ENCODE measurements around the gene ZNF460. TPM values are rescaled to one million over a fixed set of nuclear protein-coding genes. Genes with fewer than 3 reads are reported as not detected.
A peak's percentile ranks its signal among the peaks of the same experiment; 100 is the strongest.

ZNF460 gene
- total and polyA plus RNA-seq, 10 of the 15 experiments (the other 5 are each of a cell fraction or from before 2014, with no cell fraction given), result 0.15 to 43.0 (median 8.7) TPM

DNA sequence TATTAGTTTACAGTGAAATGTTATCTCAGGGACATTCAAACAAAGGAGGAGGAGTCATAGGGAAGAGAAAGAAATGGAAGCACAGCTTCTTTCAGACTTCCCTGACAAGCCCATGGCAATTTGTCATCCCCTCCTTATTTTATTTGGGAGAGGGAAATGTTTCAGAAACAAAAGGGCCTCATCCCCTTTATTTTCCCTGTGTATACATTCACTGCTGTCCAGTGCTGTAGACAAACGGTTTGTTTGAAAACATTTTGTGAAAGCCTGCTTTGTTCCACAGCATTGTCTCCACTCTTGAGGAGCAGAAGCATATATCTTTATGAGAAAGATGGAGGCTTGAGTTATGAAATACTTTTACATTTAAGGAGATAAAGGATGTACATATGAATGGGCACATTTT, 12.3 kb downstream of the ZNF460 start:
- intact Hi-C loops (cut with micrococcal nuclease; ENCODE audit: unreplicated experiment) (no loop called here), in situ Hi-C loops (cut with MboI) (no loop called here)
- Histone ChIP-seq H3K9me3 (replicated peaks; ENCODE audit: control insufficient read depth, insufficient read depth, low read length) (peaks cover 37% of the 10 kb centered on the region), H3K36me3 (ENCODE audit: control insufficient read depth in 2 of 2, insufficient read depth in 2 of 2, low read length in 1 of 2) (peaks cover 29 to 55% of the 10 kb centered on the region in 2 experiments), H3K79me2 (ENCODE audit: control insufficient read depth, insufficient read depth, low read length) (peaks cover 28% of the 10 kb centered on the region), H4K20me1 (ENCODE audit: control insufficient read depth, insufficient read depth) (no peaks in the 10 kb centered on the region), H3K27me3 (replicated peaks in 1 of 2; ENCODE audit: control insufficient read depth in 2 of 2, insufficient read depth in 2 of 2, low read length in 1 of 2) (no peaks in the 10 kb centered on the region), H3K4me3 (no peak overlapping the region), H3K9ac (ENCODE audit: control insufficient read depth, insufficient read depth, low read length) (no peak overlapping the region), H3K27ac (ENCODE audit: control insufficient read depth, insufficient read depth) (no peak overlapping the region), H3K4me1 (ENCODE audit: control insufficient read depth, insufficient read depth, low read length) (no peaks in the 10 kb centered on the region), H3K4me2 (ENCODE audit: control insufficient read depth, insufficient read depth) (no peak overlapping the region), H2AFZ (ENCODE audit: control insufficient read depth, low read depth, low read length) (no peak overlapping the region)
- no peak for TF ChIP-seq ETV6 (conservative IDR thresholded peaks at IDR 0.05 in 1 of 2, IDR thresholded peaks at IDR 0.05 in 1 of 2; ENCODE audit: borderline replicate concordance in 1 of 2, low read depth in 1 of 2)
- TF ChIP-seq SPI1 (IDR thresholded peaks at IDR 0.05; ENCODE audit: borderline replicate concordance, insufficient read depth, low read depth, low read length), result no peak
- no peak for TF ChIP-seq SREBF2 (IDR thresholded peaks at IDR 0.05; ENCODE audit: low read length)
- TF ChIP-seq JUND (IDR thresholded peaks at IDR 0.05; ENCODE audit: low read depth, low read length), result no peak
- TF ChIP-seq NR2C2 (IDR thresholded peaks at IDR 0.05; ENCODE audit: borderline replicate concordance, control insufficient read depth, insufficient read length, low read depth), result no peak
- ChIA-PET CTCF (no interaction called here), RAD21 (ENCODE audit: unreplicated experiment) (interaction anchor here (1.2 kb wide), 1 partner anchor 10 kb away, joined by 5 read pairs; no protein-coding TSS in a partner anchor), POLR2A (no interaction called here), SMC1A (ENCODE audit: uncharacterized antibody, unreplicated experiment) (no interaction called here)
- no TSS peak for BruUV-seq (replicated peaks)
- WGBS (ENCODE audit: insufficient coverage, insufficient replicate concordance, low lambda C conversion rate, missing lambda C conversion rate), result 96% methylated on average over 1 of the region's 1 CpG
- DNase-seq (ENCODE audit: low read depth, low spot score) (no peak), ATAC-seq (no peak), FAIRE-seq (no peak)

DNA sequence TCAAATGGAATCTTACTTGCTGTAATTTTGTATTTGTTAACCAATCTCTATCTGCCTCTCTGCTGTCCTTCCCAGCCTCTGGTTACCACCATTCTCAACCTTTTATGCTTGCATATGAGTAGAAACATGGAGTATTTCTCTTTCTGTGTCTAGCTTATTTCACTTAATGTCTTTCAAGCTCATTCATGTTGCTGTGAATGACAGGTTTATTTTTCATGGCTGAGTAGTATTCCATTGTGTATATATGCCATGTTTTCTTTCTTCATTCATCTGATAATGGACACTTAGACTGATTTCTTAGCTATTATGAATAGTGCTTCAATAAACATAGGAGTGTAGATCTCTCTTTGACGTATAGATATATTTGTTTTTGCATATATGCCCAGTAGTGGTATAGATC, 13.4 kb downstream of the ZNF460 start:
- TF ChIP-seq, protein P1, sequence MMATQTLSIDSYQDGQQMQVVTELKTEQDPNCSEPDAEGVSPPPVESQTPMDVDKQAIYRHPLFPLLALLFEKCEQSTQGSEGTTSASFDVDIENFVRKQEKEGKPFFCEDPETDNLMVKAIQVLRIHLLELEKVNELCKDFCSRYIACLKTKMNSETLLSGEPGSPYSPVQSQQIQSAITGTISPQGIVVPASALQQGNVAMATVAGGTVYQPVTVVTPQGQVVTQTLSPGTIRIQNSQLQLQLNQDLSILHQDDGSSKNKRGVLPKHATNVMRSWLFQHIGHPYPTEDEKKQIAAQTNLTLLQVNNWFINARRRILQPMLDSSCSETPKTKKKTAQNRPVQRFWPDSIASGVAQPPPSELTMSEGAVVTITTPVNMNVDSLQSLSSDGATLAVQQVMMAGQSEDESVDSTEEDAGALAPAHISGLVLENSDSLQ (IDR thresholded peaks at IDR 0.05), result peak; percentile 15; the same call in 1 of the 2 replicates
- TF ChIP-seq GABPA (IDR thresholded peaks at IDR 0.05; ENCODE audit: low read depth) (no peak), ZNF217 (IDR thresholded peaks at IDR 0.05) (peak; percentile 34; the same call in 1 of the 2 replicates), ASH2L (IDR thresholded peaks at IDR 0.05; ENCODE audit: borderline replicate concordance, low read depth) (no peak)
- H3K4me2 ChIP-seq (ENCODE audit: control insufficient read depth, insufficient read depth), result no peak overlapping the region
- no peak for ATAC-seq
- no peaks in the 10 kb centered on the region for H4K20me1 ChIP-seq (ENCODE audit: control insufficient read depth, insufficient read depth)
- H3K9me3 ChIP-seq (replicated peaks; ENCODE audit: control insufficient read depth, insufficient read depth, low read length), result peaks cover 37% of the 10 kb centered on the region
- FAIRE-seq, result no peak
- no peaks in the 10 kb centered on the region for H3K27me3 ChIP-seq (replicated peaks in 1 of 2; ENCODE audit: control insufficient read depth in 2 of 2, insufficient read depth in 2 of 2, low read length in 1 of 2)
- H3K36me3 ChIP-seq (ENCODE audit: control insufficient read depth in 2 of 2, insufficient read depth in 2 of 2, low read length in 1 of 2), result peaks cover 24 to 48% of the 10 kb centered on the region in 2 experiments
- peaks cover 33% of the 10 kb centered on the region for H3K79me2 ChIP-seq (ENCODE audit: control insufficient read depth, insufficient read depth, low read length)
- intact Hi-C loops (cut with micrococcal nuclease; ENCODE audit: unreplicated experiment), result no loop called here
- no peak overlapping the region for H3K4me3 ChIP-seq
- ChIA-PET CTCF (interaction anchor here (0.6 kb wide), 1 partner anchor 955 kb away, joined by 3 read pairs; no protein-coding TSS in a partner anchor), SMC1A (ENCODE audit: uncharacterized antibody, unreplicated experiment) (interaction anchor here (0.6 kb wide), 1 partner anchor 11 kb away, joined by 4 read pairs; no protein-coding TSS in a partner anchor), RAD21 (ENCODE audit: unreplicated experiment) (interaction anchor here (1.2 kb wide), 1 partner anchor 9 kb away, joined by 5 read pairs; no protein-coding TSS in a partner anchor), POLR2A (interaction anchor here (1.0 kb wide), 1 partner anchor 9 kb away, joined by 3 read pairs; no protein-coding TSS in a partner anchor)
- no TSS peak for BruUV-seq (replicated peaks)
- DNase-seq (ENCODE audit: low read depth, low spot score), result no peak
- H2AFZ ChIP-seq (ENCODE audit: control insufficient read depth, low read depth, low read length), result no peak overlapping the region
- in situ Hi-C loops (cut with MboI), result no loop called here
- no peak overlapping the region for H3K27ac ChIP-seq (ENCODE audit: control insufficient read depth, insufficient read depth)
- no peaks in the 10 kb centered on the region for H3K4me1 ChIP-seq (ENCODE audit: control insufficient read depth, insufficient read depth, low read length)
- 92% methylated on average over 1 of the region's 1 CpG for WGBS (ENCODE audit: insufficient coverage, insufficient replicate concordance, low lambda C conversion rate, missing lambda C conversion rate)
- no peak overlapping the region for H3K9ac ChIP-seq (ENCODE audit: control insufficient read depth, insufficient read depth, low read length)
